T-helper 22 cell (primary cell): ENCODE results near the gene FSTL1.
A peak's percentile ranks its signal among the peaks of the same experiment; 100 is the strongest.
"Not testable (repeated sequence)": the region's sequence is repeated elsewhere in the genome, so short reads cannot be mapped to it uniquely, and the experiment has no call there.

ENCODE experiments used
- DNase-seq: peaks from one replicate; pipeline ENCODE4 v3.0.0-alpha.2; 2020; ENCODE audit warnings: low read depth

FSTL1 gene

DNA sequence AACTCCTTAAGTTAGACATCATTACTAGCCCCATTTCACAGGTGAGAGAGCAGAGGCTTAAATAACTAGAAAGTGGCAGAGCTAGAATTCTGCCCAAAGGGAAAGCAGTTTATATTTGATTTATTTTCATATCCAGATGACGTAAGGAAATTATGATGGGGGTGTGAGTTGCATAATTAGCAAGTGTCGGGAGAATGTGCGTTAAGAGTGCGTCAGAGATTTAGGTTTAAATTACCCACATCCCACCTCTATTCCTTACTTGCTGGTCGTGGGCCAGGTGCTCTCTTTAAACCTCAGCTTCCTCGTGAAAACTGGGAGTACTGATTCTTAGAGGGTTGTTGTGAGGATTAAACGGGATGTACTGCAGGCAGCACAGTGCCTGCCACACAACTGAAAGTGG lies 32.3 kb downstream of the FSTL1 start:
- no peak for DNase-seq

DNA sequence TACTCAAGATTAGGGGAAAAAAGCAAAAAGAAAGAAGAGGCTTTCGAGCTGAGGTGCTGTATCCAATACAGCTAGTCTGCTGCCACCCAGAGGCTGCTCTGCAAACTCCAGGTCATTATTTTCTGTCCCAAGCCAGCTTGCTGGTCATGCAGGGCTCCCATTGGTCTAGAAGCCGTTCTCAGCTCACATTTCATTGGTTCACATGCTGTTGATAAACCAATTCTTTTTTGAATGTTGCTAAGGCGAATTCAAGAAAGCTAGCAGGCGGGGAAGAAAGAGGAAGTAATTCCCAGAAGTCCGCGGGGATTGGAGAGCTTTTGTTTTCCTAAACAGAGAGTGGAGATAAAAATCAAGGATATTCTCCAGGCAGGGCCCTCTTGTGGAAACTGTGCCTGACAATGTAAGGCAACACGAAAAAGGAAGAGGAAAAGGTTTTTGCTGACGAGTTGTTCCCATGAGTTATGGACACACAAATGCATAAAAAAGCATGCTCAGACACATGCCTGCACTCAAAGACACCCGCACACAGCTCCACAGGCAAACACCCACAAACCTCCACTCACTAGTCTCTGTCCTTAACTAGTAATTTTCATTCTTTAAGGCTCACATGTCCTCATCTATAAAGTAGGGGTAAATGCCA lies 33.4 kb downstream of the FSTL1 start:
- peak; percentile 61 for DNase-seq

DNA sequence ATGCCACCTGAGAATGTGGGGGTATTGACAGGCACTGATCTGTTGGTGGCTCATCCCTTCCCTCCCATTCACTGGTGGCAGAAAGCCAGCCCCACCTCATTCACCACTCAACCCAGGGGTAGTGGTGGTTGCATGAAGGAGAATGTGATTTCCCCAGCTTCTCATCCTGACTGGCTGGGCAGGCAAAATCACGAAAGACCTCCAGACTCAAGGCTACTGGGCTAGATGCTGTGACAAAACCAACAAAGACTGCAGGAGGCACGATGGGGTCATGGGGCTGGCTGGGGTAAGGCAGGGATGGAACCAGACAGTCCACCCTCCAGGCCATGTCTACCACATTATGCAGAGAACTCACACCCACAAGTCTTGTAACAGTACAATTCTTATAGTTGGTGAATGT lies 33.9 kb downstream of the FSTL1 start:
- DNase-seq, result no peak

DNA sequence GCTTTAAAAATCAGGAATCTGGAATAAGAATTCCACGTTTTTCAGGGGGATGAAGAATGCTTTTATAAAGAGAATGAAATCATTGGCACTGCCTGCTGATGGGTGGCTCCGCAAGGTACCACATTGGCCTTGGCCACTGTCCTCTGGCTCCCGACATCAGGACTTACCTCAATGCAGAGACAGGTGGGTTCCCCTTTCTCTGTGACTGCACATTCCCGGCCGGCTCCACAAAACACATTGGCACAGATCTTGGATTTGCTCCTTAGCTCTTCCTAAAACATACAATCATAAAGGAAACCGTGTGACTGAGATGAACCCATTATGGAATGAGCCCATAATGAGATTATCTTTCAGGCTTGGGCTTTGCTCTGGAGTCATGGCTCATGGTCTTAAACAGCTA lies 35.0 kb downstream of the FSTL1 start:
- no peak for DNase-seq

DNA sequence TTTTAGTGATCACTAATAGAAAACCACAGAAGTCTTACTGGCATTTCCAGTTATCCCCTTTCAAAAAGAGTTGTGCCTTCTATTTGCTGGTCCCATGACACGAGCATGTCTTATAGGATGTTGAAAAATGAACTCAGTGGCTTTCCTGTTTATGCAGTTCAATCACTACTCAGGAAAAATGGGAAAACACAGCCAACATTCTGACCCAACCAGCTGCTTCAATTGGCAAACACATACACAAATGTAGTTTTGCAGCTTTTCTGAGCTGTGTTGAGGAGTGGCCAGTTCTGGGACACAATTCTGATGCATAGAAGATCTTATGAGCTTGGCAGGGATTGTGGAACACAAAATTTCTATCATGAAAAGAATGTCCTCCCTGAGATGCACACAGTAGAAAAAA lies 40.3 kb downstream of the FSTL1 start:
- no peak for DNase-seq

DNA sequence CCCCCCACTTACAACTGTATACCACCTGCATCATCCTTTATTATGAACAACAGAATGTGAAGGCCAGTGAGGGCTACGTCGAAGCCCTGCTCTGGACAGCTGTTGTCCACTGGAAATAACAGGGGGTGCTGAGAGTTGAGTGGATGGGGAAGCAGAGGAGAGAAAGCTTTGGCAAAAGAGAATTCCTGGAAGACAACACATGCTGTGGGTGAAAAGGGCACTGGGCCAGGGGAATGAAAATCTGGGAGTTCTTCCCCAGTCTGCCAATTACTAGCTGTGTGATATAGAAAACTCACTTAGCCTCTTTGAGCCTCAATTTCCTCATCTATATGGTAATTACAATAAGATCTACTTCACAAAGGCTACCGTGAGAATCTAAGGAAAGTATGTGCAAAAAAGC lies 40.7 kb downstream of the FSTL1 start:
- no peak for DNase-seq

DNA sequence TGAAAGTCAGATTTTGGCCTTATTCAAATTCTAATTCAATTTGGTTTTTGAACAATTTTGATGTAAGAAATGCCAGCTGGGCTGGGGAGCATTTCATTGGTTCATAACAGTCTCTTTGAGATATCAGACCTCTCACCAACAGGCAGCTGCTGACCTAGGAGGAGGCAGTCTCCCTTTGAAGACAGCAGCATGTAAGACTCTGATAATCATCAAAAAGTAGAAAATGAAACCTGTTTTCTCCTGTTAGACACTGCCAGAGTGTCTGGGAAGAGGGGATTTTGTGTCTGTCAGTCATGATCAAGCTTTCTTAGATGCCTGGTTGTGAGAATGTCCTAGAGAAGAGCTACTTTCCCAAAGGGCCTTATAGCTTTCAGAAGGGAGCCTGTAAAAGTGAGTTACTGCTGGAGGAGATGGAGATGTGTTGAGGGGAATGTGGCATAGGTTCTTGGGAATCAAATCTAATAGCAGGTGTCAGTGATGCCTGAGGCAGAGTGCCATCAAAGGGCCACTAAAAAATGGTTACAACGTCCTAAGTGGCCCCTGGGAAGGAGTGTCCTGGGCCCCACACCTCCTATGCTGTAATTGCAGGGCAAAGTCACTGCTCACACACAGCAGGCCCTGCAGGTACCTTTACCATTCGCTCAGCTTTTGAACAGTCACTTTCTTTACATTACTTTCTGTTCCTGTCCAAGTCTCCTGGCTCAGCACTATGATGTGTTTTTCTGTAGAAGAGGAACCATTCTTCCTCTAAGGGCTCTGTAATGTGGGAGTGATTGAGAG lies 43.1 kb downstream of the FSTL1 start:
- DNase-seq, result no peak

DNA sequence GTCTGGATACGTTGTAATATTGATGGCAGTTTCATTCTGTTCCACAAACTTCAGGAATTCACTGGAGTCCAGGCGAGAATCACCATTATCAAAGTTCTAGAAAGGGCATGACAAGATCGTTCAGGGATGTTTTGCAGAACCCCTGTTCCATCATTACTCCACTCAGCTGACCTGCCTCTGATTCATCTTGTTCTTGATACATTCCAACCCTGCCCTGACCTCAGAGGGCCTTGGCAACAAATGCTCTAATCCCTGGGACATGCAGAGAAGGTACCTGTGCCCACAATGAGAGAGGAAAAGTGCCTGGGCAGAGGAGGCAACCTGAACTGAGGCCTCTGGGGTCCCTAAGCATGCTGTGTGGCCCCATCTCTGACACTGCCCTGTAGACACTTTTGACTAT lies 45.9 kb downstream of the FSTL1 start:
- no peak for DNase-seq

DNA sequence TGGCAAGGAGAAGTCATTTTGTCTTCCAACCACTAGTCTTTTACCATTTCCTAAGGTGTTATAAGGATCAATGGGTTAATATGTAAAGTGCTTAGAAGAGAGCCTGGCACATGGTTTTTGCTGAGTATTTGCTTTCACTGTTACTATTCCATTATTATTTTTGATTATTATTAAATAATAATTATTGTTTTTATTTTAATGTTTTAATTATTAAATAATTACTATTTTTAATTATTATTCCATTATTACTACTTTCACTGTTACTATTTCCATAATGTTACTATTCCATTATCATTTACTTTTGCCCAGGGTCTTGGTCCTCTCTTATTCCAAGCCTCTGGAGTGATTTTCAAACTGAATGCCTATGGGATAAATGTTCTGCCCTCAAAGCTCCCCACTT lies 48.5 kb downstream of the FSTL1 start:
- DNase-seq, result no peak

DNA sequence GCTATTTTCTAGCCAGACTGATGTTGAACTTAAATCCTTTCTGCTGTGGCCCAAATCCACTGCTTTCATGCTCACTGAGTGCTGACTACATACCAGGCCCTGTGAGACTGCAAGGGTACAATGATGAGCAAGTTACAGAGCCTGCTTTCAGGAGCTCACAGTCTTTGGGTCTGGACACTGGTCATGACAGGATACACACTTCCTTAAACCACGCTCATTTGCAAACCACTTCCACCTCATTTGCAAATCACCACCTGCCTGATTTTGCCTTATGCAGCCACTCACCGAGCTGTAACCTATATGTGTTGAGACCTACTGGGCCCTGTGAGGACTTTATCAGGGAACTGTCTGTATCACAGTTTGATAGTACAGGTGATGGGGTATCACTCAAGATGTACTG lies 51.4 kb downstream of the FSTL1 start:
- DNase-seq, result no peak

DNA sequence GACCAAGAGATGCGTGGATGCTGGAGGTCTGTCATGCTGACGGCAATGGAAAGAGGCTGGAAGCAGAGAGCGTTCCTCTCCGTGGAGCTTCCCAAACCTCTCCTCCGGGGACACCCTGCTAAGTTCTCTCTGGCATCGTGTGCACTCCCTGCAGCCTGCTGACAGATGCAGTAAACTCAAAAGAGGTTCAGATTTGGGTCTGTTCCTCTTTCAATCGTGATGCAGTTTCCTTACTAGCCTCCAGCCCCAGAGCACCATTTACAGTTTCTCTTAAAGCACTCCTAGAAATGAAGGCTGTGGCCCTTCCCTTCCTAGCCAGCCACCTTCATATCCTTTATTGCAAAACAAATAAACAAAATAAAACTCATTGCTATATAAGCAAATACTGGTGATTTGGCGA lies 54.3 kb downstream of the FSTL1 start:
- DNase-seq, result no peak

DNA sequence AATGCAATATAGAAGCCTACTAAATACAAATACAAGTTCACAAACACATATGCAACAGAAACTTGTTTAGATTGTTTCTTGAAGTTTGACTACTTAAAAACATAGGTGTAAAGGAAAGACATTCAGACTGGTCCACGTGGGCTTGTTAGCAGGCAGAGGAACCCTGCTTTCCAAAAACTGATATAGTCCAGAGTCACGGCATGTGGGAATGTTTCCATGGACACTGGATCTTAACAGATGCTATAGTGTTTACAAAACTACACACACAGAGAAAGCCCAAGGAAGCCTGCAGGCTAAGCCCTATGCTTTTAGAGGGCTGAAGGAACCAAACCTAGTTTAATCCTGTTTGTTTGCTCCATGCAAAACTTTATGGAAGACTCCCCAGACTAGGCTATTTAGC lies 56.4 kb downstream of the FSTL1 start:
- DNase-seq, result no peak

DNA sequence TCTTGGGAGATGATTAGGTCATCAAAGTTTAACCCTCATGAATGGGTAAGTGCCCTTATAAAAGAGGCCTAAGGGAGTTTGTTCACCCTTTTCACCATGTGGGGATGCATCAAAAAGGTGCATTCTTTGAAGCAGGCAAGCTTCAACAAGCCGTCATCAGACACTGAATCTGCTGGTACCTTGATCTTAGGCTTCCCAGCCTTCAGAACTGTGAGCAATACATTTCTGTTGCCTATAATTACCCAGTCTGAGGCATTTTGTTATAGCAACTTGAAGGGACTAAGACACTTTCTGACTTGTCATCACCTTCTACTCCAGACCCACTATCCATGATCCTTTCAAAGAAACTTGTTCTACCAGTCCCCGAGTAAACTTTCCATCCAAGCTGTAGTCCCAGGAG lies 57.0 kb downstream of the FSTL1 start:
- no peak for DNase-seq

DNA sequence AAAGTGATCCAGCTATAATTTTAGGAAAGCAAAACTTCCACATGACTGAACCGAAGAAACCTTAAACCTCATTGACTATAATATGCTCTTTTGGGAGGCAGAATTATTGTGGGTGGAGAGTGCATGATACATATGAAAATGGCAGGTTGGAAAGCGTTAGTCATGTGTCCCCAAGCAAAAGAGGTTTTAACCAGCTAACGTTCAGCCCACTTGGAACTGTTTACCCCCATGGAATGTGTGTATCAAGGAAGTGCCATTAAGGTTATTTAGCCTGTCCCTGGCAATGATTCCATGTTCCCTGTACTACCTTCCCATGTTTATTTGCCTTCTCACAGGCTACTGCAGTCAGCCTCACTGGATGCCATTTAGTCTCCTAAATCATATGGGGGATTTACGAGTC lies 57.5 kb downstream of the FSTL1 start:
- no peak for DNase-seq

DNA sequence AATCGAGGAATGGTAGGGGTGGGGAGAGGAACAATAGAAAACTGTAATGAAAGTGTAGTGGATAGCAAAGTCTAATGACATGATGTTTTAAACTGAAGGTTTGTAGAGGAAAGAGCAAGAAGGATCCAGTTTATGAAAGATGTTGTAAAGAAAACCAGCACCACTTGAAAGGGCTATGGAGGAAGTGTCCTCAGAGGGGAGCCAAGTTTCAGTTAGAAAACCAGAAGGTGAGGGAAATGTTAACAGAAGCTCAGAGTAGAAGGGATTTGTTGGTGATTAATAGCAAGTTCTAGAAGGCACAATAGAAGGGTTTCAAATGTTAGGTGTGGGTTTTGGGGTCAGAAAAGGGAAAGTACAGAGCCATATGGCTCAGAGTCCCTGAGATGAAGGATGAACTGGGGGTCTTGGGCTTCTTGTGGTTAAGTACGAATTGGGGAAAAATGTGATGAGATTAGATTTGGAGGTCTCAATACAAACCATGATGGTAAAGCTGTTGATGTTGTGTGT lies 67.8 kb downstream of the FSTL1 start:
- no peak for DNase-seq

DNA sequence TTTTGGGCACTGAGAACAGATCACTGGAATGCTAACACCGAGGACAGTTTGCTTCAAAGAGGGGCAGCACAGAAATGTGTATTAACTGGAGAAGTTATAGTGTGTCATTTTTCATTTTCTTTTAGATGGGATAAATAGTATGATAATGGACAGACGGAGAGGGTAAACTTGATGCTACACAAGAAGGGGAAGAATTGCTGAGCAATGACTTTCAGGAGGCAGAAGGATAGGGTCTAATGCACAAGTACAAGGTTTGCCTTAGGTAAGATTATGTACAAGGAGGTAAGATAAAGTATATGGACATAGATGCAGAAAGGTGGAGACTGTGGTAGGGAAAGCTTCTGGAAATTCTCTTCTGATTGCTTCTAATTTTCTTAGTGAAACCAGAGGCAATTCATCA lies 69.3 kb downstream of the FSTL1 start:
- no peak for DNase-seq

DNA sequence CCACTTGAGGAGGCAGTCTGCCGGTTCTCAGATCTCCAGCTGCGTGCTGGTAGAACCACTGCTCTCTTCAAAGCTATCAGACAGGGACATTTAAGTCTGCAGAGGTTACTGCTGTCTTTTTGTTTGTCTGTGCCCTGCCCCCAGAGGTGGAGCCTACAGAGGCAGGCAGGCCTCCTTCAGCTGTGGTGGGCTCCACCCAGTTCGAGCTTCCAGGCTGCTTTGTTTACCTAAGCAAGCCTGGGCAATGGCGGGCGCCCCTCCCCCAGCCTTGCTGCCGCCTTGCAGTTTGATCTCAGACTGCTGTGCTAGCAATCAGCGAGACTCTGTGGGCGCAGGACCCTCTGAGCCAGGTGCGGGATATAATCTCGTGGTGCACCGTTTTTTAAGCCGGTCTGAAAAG lies 72.8 kb downstream of the FSTL1 start:
- not testable (repeated sequence) for DNase-seq

DNA sequence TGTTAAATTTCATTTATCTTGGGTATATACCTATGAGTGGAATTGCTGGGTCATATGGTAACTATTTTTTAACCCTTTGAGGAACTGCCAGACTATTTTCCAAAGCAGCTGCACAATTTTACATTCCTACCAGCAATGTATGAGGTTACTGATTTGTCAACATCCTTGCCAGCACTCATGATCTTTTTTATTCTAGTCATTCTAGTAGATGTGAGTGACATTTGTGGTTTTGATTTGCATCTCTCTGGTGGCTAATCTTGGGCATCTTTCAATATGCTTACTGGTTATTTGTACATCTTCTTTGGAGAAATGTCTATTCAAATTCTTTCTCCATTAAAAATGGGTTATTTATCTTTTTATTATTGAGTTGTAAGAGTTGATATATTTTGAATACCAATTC lies 80.3 kb downstream of the FSTL1 start:
- no peak for DNase-seq

DNA sequence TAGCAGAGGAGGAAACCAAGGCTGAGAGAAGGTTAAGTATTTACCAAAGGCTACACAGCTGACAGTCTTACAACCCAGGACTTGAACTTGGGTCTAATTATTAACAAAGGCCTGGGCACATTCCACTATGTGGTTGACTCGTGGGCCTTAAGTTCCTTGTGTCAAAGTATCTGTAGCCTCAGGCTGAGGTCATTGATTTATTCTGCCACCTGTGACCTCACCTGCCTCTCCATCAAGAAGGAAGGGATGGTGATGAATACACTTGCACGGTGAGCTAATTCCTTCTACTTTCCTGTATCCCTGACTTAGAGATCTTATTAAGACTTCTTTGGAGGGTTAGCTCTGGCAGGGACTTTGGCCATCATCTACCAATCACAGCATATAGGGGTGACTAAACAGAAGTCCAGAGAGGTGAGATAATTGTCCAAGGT lies 81.7 kb downstream of the FSTL1 start:
- DNase-seq, result no peak

DNA sequence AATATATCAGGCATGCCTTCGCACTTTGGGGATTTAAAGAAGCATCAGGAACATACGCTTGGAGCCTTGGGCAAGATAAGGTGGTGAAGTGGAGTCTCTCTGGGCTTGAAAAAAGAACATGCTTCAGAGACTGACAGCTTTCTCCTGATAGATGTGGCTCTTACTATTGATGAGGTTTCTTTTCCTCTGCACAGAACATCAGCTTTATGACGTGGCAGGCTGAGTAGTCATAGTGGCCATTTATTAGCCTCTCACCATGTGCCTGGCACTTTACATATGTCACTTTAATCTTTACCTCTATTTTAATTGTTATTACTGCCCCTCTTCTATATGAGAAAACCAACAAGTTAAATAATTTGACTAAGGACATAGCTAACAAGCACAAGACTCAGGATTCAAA lies 82.6 kb downstream of the FSTL1 start:
- DNase-seq, result no peak

DNA sequence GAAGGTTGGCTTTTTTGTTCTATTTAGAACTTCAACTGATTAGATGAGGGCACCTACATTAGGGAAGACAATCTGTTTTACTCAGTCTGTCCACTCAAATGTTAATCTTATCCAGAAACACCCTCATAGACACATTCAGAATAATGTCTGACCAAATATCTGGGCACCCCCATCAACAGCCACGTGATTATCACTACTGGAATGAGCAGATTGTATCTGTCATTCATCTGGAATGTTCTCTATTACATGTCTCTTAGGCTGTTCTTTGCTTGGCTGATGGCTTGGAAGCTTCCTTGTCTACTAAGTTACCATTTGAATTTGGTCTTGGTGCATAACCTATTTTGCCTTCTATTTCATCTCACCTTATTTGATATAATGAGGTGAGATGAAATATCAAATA lies 86.0 kb downstream of the FSTL1 start:
- DNase-seq, result no peak

DNA sequence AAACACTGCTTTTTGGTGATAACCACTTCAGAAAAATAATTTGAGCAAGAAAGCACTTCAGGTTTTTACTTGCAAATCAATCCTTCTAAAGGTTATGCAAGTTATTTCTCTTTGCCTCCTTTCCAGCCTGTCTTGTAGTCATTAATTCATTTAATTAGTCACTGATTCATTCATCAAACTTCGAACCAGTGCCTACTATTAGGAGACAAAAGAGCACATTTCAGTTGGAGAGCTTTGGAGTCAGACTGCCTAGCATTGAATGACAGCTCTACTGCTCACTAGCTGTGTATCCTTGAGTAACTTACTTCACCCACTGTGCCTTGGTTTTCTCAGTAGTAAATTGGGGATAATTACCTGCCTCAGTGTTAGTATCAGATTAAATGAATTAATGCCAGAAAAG lies 86.7 kb downstream of the FSTL1 start:
- no peak for DNase-seq

DNA sequence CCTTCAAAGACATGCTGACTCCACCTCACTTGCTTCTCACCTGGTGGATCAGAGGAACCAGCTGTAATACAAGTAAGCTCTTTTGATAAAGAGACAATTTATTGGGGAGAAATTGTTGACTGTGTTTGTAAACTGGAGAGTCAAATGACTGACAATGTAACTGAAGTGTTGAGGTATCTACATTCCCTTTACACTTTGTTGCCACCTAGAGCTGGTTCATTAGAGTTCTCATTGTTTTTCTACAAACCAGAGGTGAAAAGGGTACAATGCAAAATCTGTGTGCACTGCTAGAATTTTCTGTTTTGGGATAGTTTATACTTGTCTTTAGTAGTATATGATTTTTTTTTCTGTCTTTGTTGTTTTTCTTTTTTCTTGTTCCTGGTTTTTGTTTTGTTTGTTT lies 93.0 kb downstream of the FSTL1 start:
- DNase-seq, result no peak

DNA sequence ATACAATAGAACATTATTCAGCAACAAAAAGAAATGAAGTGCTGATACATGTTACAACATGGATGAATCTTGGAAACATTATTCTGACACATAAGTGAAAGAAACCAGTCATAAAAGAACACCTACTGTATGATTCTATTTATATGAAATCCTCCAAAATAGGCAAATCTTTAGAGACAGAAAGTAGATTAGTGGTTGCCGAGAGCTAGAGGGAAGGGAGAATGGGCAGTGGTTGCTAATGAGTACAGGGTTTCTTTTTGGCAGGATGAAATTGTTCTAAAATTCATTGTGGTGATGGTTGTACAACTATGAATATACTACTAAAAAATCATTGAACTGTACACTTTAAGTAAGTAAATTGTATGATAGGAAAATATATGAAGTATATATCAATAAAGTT lies 95.3 kb downstream of the FSTL1 start:
- DNase-seq, result no peak
